Upper lobe of right lung (tissue), 1 donor: ENCODE results near the gene ROMO1. TPM values are rescaled to one million over a fixed set of nuclear protein-coding genes. Genes with fewer than 3 reads are reported as not detected.
"Not testable (repeated sequence)": the region's sequence is repeated elsewhere in the genome, so short reads cannot be mapped to it uniquely, and the experiment has no call there.

ENCODE experiments used
- ATAC-seq: fragments of 200-7000 bp; cut with Tn5 transposase; one replicate; pipeline ENCODE4 v1.9.1; 2020; ENCODE audit warnings: mild to moderate bottlenecking, moderate library complexity
- DNase-seq: peaks from one replicate; pipeline ENCODE4 v3.0.0-alpha.2; 2020
- H3K27ac ChIP-seq: fragments of 200-600 bp; one replicate; pipeline ENCODE4 v1.8.0; 2022
- H3K27me3 ChIP-seq: fragments of 200-600 bp; one replicate; pipeline ENCODE4 v1.8.0; 2022; ENCODE audit warnings: mild to moderate bottlenecking
- H3K36me3 ChIP-seq: fragments of 200-600 bp; one replicate; pipeline ENCODE4 v1.8.0; 2022
- H3K4me1 ChIP-seq: fragments of 200-600 bp; one replicate; pipeline ENCODE4 v1.8.0; 2022
- H3K4me3 ChIP-seq: fragments of 200-600 bp; one replicate; pipeline ENCODE4 v1.8.0; 2022; ENCODE audit warnings: mild to moderate bottlenecking
- H3K9me3 ChIP-seq: fragments of 200-600 bp; one replicate; pipeline ENCODE4 v1.8.0; 2022
- intact Hi-C: fragments of 100-400 bp; cut with DNase I; formaldehyde crosslinking; loops from one replicate; pipeline ENCODE4 v1.11.0; 2022
- total RNA-seq: library from RNA; stranded (reverse); fragmentation: NEBNext Ultra II Directional; extraction: Animal tissue kit (Norgen Biotek cat#: 25700); gene quantifications from one replicate; pipeline ENCODE4 v1.2.1, GENCODE V29; 2021
- TF ChIP-seq, protein P1 (sequence below): fragments of 200-600 bp; IDR thresholded peaks from one replicate; pipeline ENCODE4 v1.8.0; 2022; ENCODE audit warnings: antibody characterized with exemption
- donor health status: DM: no; HTN: yes; CAD: no; lungs with severe emphysema.

Gene ROMO1
- total RNA-seq, 1 donor from 2014 or later, result 77.9 TPM

DNA sequence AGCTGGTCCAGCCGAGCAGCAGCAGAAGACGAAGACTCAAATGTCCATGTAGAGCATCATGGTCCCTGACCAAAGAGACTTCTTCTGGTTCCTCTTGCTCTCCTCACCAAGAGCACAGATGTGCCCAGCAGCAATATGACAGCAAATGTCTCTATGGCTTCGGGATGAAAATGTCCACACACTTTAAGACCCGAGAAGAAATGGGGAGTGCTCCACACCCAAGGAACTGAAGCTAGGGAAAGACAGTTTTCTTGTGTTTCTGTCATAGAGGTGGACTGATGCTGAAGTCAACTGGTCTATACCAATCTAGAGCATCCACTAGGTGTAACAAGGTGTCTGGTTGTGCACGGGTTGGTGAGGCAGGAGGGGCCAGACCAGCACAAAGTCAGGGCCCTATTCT, 30.0 kb upstream of the ROMO1 start:
- Histone ChIP-seq H3K9me3 (no peaks in the 10 kb centered on the region), H3K27ac (no peak overlapping the region), H3K4me1 (no peaks in the 10 kb centered on the region), H3K4me3 (no peak overlapping the region), H3K36me3 (peaks cover 58% of the 10 kb centered on the region), H3K27me3 (no peaks in the 10 kb centered on the region)
- TF ChIP-seq, protein P1, sequence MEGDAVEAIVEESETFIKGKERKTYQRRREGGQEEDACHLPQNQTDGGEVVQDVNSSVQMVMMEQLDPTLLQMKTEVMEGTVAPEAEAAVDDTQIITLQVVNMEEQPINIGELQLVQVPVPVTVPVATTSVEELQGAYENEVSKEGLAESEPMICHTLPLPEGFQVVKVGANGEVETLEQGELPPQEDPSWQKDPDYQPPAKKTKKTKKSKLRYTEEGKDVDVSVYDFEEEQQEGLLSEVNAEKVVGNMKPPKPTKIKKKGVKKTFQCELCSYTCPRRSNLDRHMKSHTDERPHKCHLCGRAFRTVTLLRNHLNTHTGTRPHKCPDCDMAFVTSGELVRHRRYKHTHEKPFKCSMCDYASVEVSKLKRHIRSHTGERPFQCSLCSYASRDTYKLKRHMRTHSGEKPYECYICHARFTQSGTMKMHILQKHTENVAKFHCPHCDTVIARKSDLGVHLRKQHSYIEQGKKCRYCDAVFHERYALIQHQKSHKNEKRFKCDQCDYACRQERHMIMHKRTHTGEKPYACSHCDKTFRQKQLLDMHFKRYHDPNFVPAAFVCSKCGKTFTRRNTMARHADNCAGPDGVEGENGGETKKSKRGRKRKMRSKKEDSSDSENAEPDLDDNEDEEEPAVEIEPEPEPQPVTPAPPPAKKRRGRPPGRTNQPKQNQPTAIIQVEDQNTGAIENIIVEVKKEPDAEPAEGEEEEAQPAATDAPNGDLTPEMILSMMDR, result no peak
- intact Hi-C loops, result no loop called here
- no peak for ATAC-seq
- DNase-seq, result no peak

DNA sequence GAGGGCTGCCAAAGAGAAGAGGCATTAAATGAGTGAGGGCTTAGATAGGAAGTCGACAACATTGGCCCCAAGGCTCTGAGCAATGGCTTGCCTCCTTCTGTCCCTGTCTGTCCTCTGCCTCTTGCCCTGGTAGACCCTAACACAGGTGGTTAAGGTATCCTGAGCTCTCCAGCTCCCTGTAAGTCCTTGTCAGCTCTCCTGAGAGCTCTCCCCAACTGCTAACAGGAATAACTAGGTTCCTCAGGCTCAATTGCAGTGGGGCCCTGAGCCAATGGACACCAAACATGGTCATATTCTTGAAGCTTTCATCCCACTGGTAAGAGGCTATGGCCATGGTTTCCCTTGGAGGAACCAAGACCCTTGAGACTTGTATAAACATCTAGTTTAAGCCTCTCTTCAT, 29.5 kb upstream of the ROMO1 start:
- intact Hi-C loops, result no loop called here
- ATAC-seq (no peak), DNase-seq (no peak)
- Histone ChIP-seq H3K27me3 (no peaks in the 10 kb centered on the region), H3K4me3 (no peak overlapping the region), H3K9me3 (no peaks in the 10 kb centered on the region), H3K36me3 (peaks cover 62% of the 10 kb centered on the region), H3K27ac (no peak overlapping the region), H3K4me1 (no peaks in the 10 kb centered on the region)
- TF ChIP-seq, protein P1, result no peak

DNA sequence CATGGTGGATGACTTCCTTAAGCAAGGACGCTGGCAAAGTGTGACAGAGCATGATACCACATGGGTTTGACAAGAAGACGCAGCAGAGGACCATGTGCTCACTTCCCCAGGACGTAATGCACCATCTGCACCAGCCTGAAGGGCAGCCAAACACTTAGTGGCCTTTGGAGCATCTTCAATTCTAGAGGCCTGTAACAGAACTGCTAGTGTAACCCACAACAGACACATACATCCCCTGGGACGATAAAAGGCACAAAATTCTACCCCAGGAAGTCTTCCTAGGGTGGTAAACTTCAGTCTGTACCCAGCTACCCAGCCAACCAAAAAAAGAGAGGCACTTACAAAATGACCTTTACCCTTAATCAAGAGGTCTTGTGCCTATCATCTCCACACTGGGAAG, 25.3 kb upstream of the ROMO1 start:
- Histone ChIP-seq H3K9me3 (no peaks in the 10 kb centered on the region), H3K27me3 (no peaks in the 10 kb centered on the region), H3K4me3 (no peak overlapping the region), H3K36me3 (peaks cover 75% of the 10 kb centered on the region), H3K4me1 (no peaks in the 10 kb centered on the region), H3K27ac (no peak overlapping the region)
- DNase-seq, result no peak
- intact Hi-C loops, result no loop called here
- ATAC-seq, result no peak
- TF ChIP-seq, protein P1, result no peak

DNA sequence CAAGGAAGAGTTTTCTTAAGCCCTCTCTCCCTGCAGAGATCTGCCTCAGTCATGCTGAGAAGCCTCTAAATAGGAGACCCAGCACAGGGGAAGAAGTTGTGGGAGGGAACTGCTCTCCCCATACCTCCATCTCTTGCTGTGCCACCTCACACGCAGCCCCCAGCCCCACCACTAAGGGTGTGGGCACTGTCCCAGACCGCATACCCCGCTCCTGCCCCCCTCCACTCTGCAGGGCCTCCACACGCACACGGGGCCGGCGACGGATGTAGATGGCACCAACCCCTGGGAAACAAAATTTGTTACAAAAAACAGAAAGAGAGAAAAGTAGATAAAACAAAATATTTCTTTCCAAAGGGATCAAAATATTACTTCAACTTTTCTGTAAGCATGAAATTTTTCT, 24.3 kb upstream of the ROMO1 start:
- no peak for ATAC-seq
- Histone ChIP-seq H3K4me1 (no peaks in the 10 kb centered on the region), H3K9me3 (no peaks in the 10 kb centered on the region), H3K27ac (no peak overlapping the region), H3K36me3 (peaks cover 67% of the 10 kb centered on the region), H3K27me3 (no peaks in the 10 kb centered on the region), H3K4me3 (no peak overlapping the region)
- DNase-seq, result no peak
- intact Hi-C loops, result no loop called here
- TF ChIP-seq, protein P1, result no peak

DNA sequence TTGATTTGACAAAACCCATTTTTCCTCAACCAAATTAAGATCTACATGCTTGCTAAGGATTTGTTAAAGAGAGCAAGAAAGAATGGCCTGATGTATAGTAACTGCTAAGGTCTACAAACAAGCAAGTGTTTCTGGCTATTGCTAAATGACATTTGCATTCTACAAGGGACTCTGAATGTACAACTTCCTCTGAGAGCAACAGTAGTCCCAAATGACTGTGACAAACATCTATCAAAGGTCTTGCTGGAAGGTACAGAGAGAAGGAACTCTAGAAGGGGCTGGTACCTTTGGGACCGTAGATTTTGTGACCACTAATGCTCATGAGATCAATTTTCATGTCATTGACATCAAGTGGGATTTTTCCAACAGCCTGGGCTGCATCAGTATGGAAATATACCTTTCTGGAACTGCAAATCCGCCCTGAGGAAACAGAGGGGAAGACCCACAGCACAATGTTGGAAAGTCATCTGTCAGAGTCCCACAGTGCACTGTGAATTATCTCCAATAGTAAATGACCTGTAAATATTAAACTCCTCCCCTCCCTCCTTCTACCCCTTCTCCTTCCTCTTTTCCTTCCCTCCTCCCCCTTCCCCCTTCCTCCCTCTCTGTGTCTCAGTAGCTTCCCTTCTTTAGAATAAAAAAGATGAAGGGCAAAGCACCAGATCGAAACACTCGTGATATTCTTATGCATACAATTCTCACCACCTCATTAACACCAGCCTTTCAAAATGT, 18.6 kb upstream of the ROMO1 start:
- H3K9me3 ChIP-seq, result no peaks in the 10 kb centered on the region
- no peak overlapping the region for H3K4me3 ChIP-seq
- H3K4me1 ChIP-seq, result no peaks in the 10 kb centered on the region
- intact Hi-C loops, result no loop called here
- DNase-seq (no peak), ATAC-seq (peak; percentile 70)
- TF ChIP-seq, protein P1, result no peak
- no peaks in the 10 kb centered on the region for H3K27me3 ChIP-seq
- no peak overlapping the region for H3K27ac ChIP-seq
- H3K36me3 ChIP-seq, result peaks cover 27% of the 10 kb centered on the region

DNA sequence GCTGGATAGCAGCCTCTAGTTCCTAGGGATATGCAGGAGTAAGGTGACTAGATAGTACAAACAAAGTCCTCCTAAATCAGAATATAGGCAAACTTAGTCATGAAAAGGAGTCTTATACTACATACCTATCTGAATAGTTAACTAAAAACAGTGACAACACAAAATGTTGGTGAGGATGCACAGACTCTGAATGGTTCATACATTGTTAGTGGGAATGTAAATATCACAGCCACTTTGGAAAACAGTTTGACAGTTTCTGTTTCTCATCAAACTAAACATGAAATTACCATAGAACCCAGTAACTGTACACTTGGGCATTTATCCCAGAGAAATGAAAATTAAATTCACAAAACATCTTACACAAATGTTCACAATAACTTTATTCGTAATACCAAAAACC, 17.2 kb upstream of the ROMO1 start:
- Histone ChIP-seq H3K27me3 (no peaks in the 10 kb centered on the region), H3K27ac (no peak overlapping the region), H3K4me3 (no peak overlapping the region), H3K4me1 (no peaks in the 10 kb centered on the region), H3K36me3 (peaks cover 30% of the 10 kb centered on the region), H3K9me3 (no peaks in the 10 kb centered on the region)
- TF ChIP-seq, protein P1, result no peak
- intact Hi-C loops, result no loop called here
- DNase-seq, result no peak
- ATAC-seq, result no peak

DNA sequence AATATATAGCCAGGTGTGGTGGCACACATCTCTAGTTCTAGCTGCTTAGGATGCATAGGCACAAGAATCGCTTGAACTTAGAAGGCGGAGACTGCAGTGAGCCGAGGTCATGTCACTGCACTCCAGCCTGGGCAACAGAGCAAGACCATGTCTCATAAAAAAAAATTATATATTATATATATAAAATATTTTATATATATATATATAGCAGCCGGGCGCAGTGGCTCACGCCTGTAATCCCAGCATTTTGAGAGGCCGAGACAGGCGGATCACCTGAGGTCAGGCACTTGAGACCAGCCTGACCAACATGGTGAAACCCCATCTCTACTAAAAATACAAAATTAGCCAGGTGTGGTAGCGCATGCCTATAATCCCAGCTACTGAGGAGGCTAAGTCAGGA, 13.8 kb upstream of the ROMO1 start:
- ATAC-seq, H3K4me3 ChIP-seq, H3K27me3 ChIP-seq, intact Hi-C loops, H3K9me3 ChIP-seq, H3K27ac ChIP-seq, H3K4me1 ChIP-seq: not testable (repeated sequence)
- peaks cover 44% of the 10 kb centered on the region for H3K36me3 ChIP-seq
- DNase-seq, result peak; percentile 28
